ENCODE measurements around the gene RHOF. TPM values are rescaled to one million over a fixed set of nuclear protein-coding genes. Genes with fewer than 3 reads are reported as not detected.

Gene RHOF
- total and polyA plus RNA-seq, 4 donors, result 0.97 to 7.0 (median 3.5) TPM

- H3K27ac ChIP-seq (ENCODE audit: low read depth in 1 of 2, low read length in 2 of 2), result no peak overlapping the region
- DNase-seq (ENCODE audit: low spot score), result no peak
- H3K4me1 ChIP-seq (ENCODE audit: control insufficient read depth in 4 of 4, insufficient read depth in 4 of 4, low read length in 3 of 4), result peaks cover 0 to 3% (median 0%) of the 10 kb centered on the region in 4 donors
- H3K27me3 ChIP-seq (ENCODE audit: control insufficient read depth in 4 of 4, insufficient read depth in 4 of 4, low read length in 3 of 4), result no peaks in the 10 kb centered on the region
- no peaks in the 10 kb centered on the region for H3K9me3 ChIP-seq (ENCODE audit: control insufficient read depth in 4 of 4, low read length in 3 of 4)
- H3K4me3 ChIP-seq (ENCODE audit: low read depth in 1 of 3, low read length in 3 of 3), result no peak overlapping the region
- no peak overlapping the region for H3K9ac ChIP-seq (ENCODE audit: low read depth in 1 of 2, low read length in 2 of 2)
- WGBS, result 84% methylated on average over 17 of the region's 17 CpGs
- H3K36me3 ChIP-seq (ENCODE audit: control insufficient read depth in 4 of 4, insufficient read depth in 3 of 4, low read depth in 1 of 4, low read length in 3 of 4), result peaks cover 0 to 4% (median 0%) of the 10 kb centered on the region in 4 donors
- TF ChIP-seq ZBTB33 (IDR thresholded peaks at IDR 0.05), result no peak
- TF ChIP-seq, protein P1, sequence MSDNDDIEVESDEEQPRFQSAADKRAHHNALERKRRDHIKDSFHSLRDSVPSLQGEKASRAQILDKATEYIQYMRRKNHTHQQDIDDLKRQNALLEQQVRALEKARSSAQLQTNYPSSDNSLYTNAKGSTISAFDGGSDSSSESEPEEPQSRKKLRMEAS (IDR thresholded peaks at IDR 0.05), result no peak
- TF ChIP-seq NR2F2 (IDR thresholded peaks at IDR 0.05), result no peak
- TF ChIP-seq SP1 (IDR thresholded peaks at IDR 0.05), result no peak
- TF ChIP-seq ATF3 (IDR thresholded peaks at IDR 0.05), result no peak
- no peak for TF ChIP-seq HNF4A (conservative IDR thresholded peaks at IDR 0.05)
- TF ChIP-seq, protein P2, sequence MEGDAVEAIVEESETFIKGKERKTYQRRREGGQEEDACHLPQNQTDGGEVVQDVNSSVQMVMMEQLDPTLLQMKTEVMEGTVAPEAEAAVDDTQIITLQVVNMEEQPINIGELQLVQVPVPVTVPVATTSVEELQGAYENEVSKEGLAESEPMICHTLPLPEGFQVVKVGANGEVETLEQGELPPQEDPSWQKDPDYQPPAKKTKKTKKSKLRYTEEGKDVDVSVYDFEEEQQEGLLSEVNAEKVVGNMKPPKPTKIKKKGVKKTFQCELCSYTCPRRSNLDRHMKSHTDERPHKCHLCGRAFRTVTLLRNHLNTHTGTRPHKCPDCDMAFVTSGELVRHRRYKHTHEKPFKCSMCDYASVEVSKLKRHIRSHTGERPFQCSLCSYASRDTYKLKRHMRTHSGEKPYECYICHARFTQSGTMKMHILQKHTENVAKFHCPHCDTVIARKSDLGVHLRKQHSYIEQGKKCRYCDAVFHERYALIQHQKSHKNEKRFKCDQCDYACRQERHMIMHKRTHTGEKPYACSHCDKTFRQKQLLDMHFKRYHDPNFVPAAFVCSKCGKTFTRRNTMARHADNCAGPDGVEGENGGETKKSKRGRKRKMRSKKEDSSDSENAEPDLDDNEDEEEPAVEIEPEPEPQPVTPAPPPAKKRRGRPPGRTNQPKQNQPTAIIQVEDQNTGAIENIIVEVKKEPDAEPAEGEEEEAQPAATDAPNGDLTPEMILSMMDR (IDR thresholded peaks at IDR 0.05; ENCODE audit: low read depth, low read length, missing input control), result no peak
- TF ChIP-seq HNF4G (IDR thresholded peaks at IDR 0.05), result no peak
- no peak for TF ChIP-seq JUND (IDR thresholded peaks at IDR 0.05)
Measured at GRCh38 chr12:121778567-121779421, 14.7 kb downstream of the RHOF start.

GRCh38 chr12:121776190-121777098 lies 17.0 kb downstream of the RHOF start:
- Histone ChIP-seq H3K9me3 (ENCODE audit: control insufficient read depth in 4 of 4, low read length in 3 of 4) (no peaks in the 10 kb centered on the region), H3K9ac (ENCODE audit: low read depth in 1 of 2, low read length in 2 of 2) (no peak overlapping the region), H3K27ac (ENCODE audit: low read depth in 1 of 2, low read length in 2 of 2) (no peak overlapping the region), H3K4me1 (ENCODE audit: control insufficient read depth in 4 of 4, insufficient read depth in 4 of 4, low read length in 3 of 4) (peaks cover 0 to 11% (median 10%) of the 10 kb centered on the region in 4 donors), H3K36me3 (ENCODE audit: control insufficient read depth in 4 of 4, insufficient read depth in 3 of 4, low read depth in 1 of 4, low read length in 3 of 4) (peaks cover 0 to 4% (median 0%) of the 10 kb centered on the region in 4 donors), H3K4me3 (ENCODE audit: low read depth in 1 of 3, low read length in 3 of 3) (no peak overlapping the region), H3K27me3 (ENCODE audit: control insufficient read depth in 4 of 4, insufficient read depth in 4 of 4, low read length in 3 of 4) (no peaks in the 10 kb centered on the region)
- TF ChIP-seq RXRA (IDR thresholded peaks at IDR 0.05), result peak in 1 of 2 donors; percentile 34
- no peak for TF ChIP-seq ATF3 (IDR thresholded peaks at IDR 0.05)
- no peak for TF ChIP-seq REST (IDR thresholded peaks at IDR 0.05)
- no peak for TF ChIP-seq ZBTB33 (IDR thresholded peaks at IDR 0.05)
- TF ChIP-seq SP1 (IDR thresholded peaks at IDR 0.05), result no peak
- TF ChIP-seq RAD21 (IDR thresholded peaks at IDR 0.05), result peak; percentile 77 to 85
- TF ChIP-seq, protein P2 (IDR thresholded peaks at IDR 0.05; ENCODE audit: low read depth, low read length, missing input control), result peak; percentile 74
- DNase-seq (ENCODE audit: low spot score), result peak; percentile 94
- 24% methylated on average over 24 of the region's 24 CpGs for whole genome bisulfite sequencing
